DOHH2 (cell line): ENCODE data around the gene CILP.
"Not testable (repeated sequence)": the region's sequence is repeated elsewhere in the genome, so short reads cannot be mapped to it uniquely, and the experiment has no call there.

Source experiments
- H3F3A ChIP-seq: fragments of 200-600 bp; sonication (generic), shearing (Covaris generic); 2 replicates; pipeline ENCODE4 v1.6.0; 2016; ENCODE audit warnings: antibody characterized with exemption, mild to moderate bottlenecking; ENCODE audit not compliant: control insufficient read depth, insufficient read depth
- H3K27ac ChIP-seq: fragments of 200-600 bp; sonication (generic); 2 replicates; pipeline ENCODE4 v1.5.1; 2014; ENCODE audit warnings: low read depth, mild to moderate bottlenecking, low read length, moderate library complexity
- H3K27me3 ChIP-seq: fragments of 200-600 bp; sonication (generic); 2 replicates; pipeline ENCODE4 v1.6.1; 2014; ENCODE audit warnings: mild to moderate bottlenecking, low read length, mixed read lengths; ENCODE audit not compliant: control insufficient read depth
- H3K36me3 ChIP-seq: fragments of 200-600 bp; sonication (generic); 2 replicates; pipeline ENCODE4 v1.6.1; 2014; ENCODE audit warnings: mild to moderate bottlenecking, low read length, moderate library complexity, mixed read lengths; ENCODE audit not compliant: control insufficient read depth
- H3K4me1 ChIP-seq: fragments of 200-600 bp; sonication (generic); 2 replicates; pipeline ENCODE4 v1.6.1; 2014; ENCODE audit warnings: mild to moderate bottlenecking, low read length, mixed read lengths; ENCODE audit not compliant: control insufficient read depth
- H3K4me2 ChIP-seq: fragments of 200-600 bp; sonication (generic); 2 replicates; pipeline ENCODE4 v1.6.0; 2014; ENCODE audit warnings: mild to moderate bottlenecking, low read length, moderate library complexity
- H3K4me3 ChIP-seq: fragments of 200-600 bp; sonication (generic); 2 replicates; pipeline ENCODE4 v1.5.1; 2014; ENCODE audit warnings: mild to moderate bottlenecking, low read length, mixed read lengths
- H3K79me2 ChIP-seq: fragments of 200-600 bp; sonication (generic); 2 replicates; pipeline ENCODE4 v1.6.1; 2014; ENCODE audit warnings: mild to moderate bottlenecking, low read length, mixed read lengths; ENCODE audit not compliant: control insufficient read depth
- H3K9me2 ChIP-seq: fragments of 200-600 bp; sonication (generic); replicated peaks from 2 replicates; pipeline ENCODE4 v1.6.1; 2014; ENCODE audit warnings: mild to moderate bottlenecking, low read length, mixed read lengths; ENCODE audit not compliant: control insufficient read depth
- H3K9me3 ChIP-seq: fragments of 200-600 bp; sonication (generic); 2 replicates; pipeline ENCODE4 v1.6.1; 2014; ENCODE audit warnings: antibody characterized with exemption, low read length, mixed read lengths; ENCODE audit not compliant: control insufficient read depth, insufficient read depth
- H4K20me1 ChIP-seq: fragments of 200-600 bp; sonication (generic); 2 replicates; pipeline ENCODE4 v1.6.0; 2014; ENCODE audit warnings: low read depth, mild to moderate bottlenecking, antibody characterized with exemption, low read length, moderate library complexity; ENCODE audit not compliant: control insufficient read depth, insufficient read depth
- EZH2phosphoT487 ChIP-seq: fragments of 200-600 bp; sonication (generic); IDR thresholded peaks from 2 replicates; pipeline ENCODE4 v1.6.1; 2017; ENCODE audit warnings: borderline replicate concordance, mild to moderate bottlenecking, antibody characterized with exemption, low read length, moderate library complexity, mixed read lengths
- TF ChIP-seq, protein P1 (sequence below): fragments of 200-600 bp; sonication (generic); IDR thresholded peaks from one replicate; pipeline ENCODE4 v1.5.1; 2014; ENCODE audit warnings: antibody characterized with exemption, mild to moderate bottlenecking, low read depth, low read length; ENCODE audit not compliant: poor library complexity, severe bottlenecking

The CILP gene

DNA sequence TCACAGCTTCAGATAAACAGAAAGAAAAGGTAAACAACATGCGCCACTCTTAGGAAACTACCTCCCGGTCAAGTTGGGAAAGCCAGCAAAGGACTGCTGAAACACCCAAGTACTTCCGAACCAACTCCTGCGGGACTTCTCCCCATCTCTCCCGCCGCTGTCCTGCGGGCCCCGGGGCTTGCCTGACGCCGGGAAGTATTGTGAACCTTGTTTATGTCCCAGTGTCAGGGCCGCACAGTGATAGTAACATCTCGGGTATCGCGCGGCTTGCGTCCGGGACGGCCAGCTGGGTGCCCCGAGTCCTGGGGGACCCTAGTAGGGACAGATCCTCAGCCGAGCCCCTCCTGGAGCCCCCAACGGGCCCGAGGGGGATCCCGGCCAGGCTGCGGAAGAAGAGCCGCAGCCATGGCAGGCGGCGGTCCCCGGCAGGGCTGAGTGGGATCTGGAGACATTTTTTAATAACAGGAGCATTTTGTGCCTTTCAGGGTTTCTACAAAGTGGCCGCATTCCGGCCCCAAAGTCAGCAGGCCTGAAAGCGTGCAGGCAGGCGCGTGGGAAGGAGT lies 26.9 kb downstream of the CILP start:
- Histone ChIP-seq H3K4me2 (peak overlapping the region; percentile 79), H3K9me3 (no peaks in the 10 kb centered on the region), H4K20me1 (no peaks in the 10 kb centered on the region), H3F3A (peaks cover 9% of the 10 kb centered on the region; the same call in 1 of the 2 replicates), H3K79me2 (peaks cover 61% of the 10 kb centered on the region), H3K4me3 (peak overlapping the region; percentile 85), H3K9me2 (no peaks in the 10 kb centered on the region), H3K36me3 (peaks cover 37% of the 10 kb centered on the region), H3K27ac (peak overlapping the region; percentile 84), H3K27me3 (no peaks in the 10 kb centered on the region), H3K4me1 (peaks cover 14% of the 10 kb centered on the region)
- no peak for TF ChIP-seq EZH2phosphoT487
- TF ChIP-seq, protein P1, sequence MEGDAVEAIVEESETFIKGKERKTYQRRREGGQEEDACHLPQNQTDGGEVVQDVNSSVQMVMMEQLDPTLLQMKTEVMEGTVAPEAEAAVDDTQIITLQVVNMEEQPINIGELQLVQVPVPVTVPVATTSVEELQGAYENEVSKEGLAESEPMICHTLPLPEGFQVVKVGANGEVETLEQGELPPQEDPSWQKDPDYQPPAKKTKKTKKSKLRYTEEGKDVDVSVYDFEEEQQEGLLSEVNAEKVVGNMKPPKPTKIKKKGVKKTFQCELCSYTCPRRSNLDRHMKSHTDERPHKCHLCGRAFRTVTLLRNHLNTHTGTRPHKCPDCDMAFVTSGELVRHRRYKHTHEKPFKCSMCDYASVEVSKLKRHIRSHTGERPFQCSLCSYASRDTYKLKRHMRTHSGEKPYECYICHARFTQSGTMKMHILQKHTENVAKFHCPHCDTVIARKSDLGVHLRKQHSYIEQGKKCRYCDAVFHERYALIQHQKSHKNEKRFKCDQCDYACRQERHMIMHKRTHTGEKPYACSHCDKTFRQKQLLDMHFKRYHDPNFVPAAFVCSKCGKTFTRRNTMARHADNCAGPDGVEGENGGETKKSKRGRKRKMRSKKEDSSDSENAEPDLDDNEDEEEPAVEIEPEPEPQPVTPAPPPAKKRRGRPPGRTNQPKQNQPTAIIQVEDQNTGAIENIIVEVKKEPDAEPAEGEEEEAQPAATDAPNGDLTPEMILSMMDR, result no peak

DNA sequence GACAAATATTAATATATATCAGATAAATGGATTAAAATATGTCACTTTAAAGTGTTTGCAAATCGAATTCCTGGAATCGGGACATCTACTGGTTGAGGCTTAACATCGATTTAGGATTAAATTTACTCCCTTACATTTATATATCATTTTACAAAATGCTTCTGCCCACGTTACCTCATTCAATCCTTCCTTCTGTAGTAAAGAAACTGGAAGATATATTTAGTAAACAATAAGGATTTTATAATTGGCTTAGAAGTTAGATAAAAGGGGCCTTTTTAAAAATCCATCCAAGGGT lies 27.5 kb downstream of the CILP start:
- no peaks in the 10 kb centered on the region for H4K20me1 ChIP-seq
- no peaks in the 10 kb centered on the region for H3K9me2 ChIP-seq
- peaks cover 65% of the 10 kb centered on the region for H3K79me2 ChIP-seq
- TF ChIP-seq, protein P1, result no peak
- no peak for TF ChIP-seq EZH2phosphoT487
- H3K9me3 ChIP-seq, result no peaks in the 10 kb centered on the region
- H3K27ac ChIP-seq, result peak overlapping the region; percentile 84
- H3K4me3 ChIP-seq, result peak overlapping the region; percentile 85
- H3K4me1 ChIP-seq, result peaks cover 14% of the 10 kb centered on the region
- H3K36me3 ChIP-seq, result peaks cover 43% of the 10 kb centered on the region
- no peaks in the 10 kb centered on the region for H3K27me3 ChIP-seq
- peak overlapping the region; percentile 79 for H3K4me2 ChIP-seq
- H3F3A ChIP-seq, result peaks cover 10% of the 10 kb centered on the region; the same call in 1 of the 2 replicates

DNA sequence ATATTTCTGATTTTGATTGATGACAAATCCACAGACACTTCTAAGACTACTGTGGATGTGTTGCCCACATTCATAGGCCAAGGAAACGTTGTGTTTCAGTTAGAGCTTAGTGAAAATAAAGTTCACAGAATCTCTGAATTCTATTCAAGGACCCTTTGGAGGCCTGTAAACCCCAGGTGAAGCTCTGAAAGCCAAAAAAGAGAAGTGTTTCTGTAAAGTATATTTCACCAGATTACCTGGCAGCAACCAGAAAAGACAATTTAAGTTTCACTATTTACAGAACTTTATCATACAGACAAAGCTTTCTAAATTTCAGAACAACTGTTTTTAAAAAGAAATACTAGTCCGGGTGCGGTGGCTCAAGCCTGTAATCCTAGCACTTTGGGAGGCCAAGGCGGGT lies 28.7 kb downstream of the CILP start:
- Histone ChIP-seq H4K20me1 (no peaks in the 10 kb centered on the region), H3K9me2 (no peaks in the 10 kb centered on the region), H3K36me3 (peaks cover 55% of the 10 kb centered on the region), H3K4me2 (peak overlapping the region; percentile 79), H3K4me1 (peaks cover 14% of the 10 kb centered on the region), H3K27me3 (no peaks in the 10 kb centered on the region), H3K27ac (peak overlapping the region; percentile 27), H3F3A (peaks cover 10% of the 10 kb centered on the region; the same call in 1 of the 2 replicates), H3K4me3 (peak overlapping the region; percentile 85), H3K9me3 (no peaks in the 10 kb centered on the region), H3K79me2 (peaks cover 69% of the 10 kb centered on the region)
- no peak for TF ChIP-seq EZH2phosphoT487
- TF ChIP-seq, protein P1, result no peak

DNA sequence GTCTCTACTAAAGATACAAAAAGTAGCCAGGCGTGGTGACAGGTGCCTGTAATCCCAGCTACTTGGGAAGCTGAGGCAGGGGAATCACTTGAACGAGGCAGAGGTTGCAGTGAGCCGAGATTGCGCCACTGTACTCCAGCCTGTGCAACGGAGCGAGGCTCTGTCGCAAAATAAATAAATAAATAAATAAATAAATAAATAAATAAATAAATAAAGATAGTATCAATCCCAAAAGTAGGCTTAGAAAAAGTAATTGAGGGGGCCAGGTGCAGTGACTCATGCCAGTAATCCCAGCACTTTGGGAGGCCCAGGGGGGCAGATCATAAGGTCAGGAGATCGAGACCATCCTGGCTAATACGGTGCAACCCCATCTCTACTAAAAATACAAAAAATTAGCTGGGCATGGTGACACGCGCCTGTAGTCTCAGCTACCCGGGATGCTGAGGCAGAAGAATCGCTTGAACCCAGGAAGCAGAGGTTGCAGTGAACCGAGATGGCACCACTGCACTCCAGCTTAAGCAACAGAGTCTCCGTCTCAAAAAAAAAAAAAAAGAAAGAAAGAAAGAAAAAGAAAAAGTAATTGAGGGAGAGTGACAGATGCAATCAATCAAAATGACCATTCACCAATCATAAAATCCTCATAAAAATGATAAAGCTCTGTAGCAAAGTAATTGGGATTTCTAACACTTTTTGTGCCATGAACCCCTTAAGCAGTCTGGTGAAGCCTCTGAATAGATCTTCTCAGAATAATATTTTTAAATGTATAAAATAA lies 29.5 kb downstream of the CILP start:
- H3K4me2 ChIP-seq, result not testable (repeated sequence)
- H3K36me3 ChIP-seq, result peaks cover 62% of the 10 kb centered on the region

More for the DNA sequence above, 29.5 kb downstream of the CILP start:
- not testable (repeated sequence) for H3K27me3 ChIP-seq, H3K9me3 ChIP-seq, H3K9me2 ChIP-seq, H3F3A ChIP-seq, H3K4me3 ChIP-seq, H3K27ac ChIP-seq, H4K20me1 ChIP-seq
- H3K4me1 ChIP-seq, result peaks cover 14% of the 10 kb centered on the region
- H3K79me2 ChIP-seq, result peaks cover 75% of the 10 kb centered on the region
